HepG2 (cell line): ENCODE results near the gene TMEM219. TPM values are rescaled to one million over a fixed set of nuclear protein-coding genes. Genes with fewer than 3 reads are reported as not detected.

Experiments used
- AKAP8 ChIP-seq: sonication (generic); formaldehyde crosslinking; IDR thresholded peaks from 2 replicates; pipeline ENCODE4 v1.5.1; 2020; ENCODE audit warnings: mild to moderate bottlenecking, missing genetic modification reagents
- ESRRA ChIP-seq: sonication (generic); formaldehyde crosslinking; IDR thresholded peaks from 2 replicates; pipeline ENCODE4 v1.5.1; 2020; ENCODE audit warnings: mild to moderate bottlenecking, low read depth, missing genetic modification reagents
- PCBP1 ChIP-seq: fragments of 200-400 bp; formaldehyde crosslinking; IDR thresholded peaks from 2 replicates; pipeline ENCODE4 v1.6.1; 2017; ENCODE audit warnings: mild to moderate bottlenecking, low read depth, low read length, borderline replicate concordance
- PHF21A ChIP-seq: sonication (generic); formaldehyde crosslinking; IDR thresholded peaks from 2 replicates; pipeline ENCODE4 v1.5.0; 2020; ENCODE audit warnings: mild to moderate bottlenecking, missing genetic modification reagents
- RARG ChIP-seq: sonication (generic); formaldehyde crosslinking; IDR thresholded peaks from 2 replicates; pipeline ENCODE4 v1.4.0; 2020; ENCODE audit warnings: low read depth, mild to moderate bottlenecking, missing genetic modification reagents
- ZC3H13 ChIP-seq: sonication (generic); formaldehyde crosslinking; IDR thresholded peaks from 2 replicates; pipeline ENCODE4 v1.8.1; 2023; ENCODE audit warnings: mild to moderate bottlenecking, missing genetic modification reagents, moderate library complexity
- ZNF256 ChIP-seq: sonication (generic); formaldehyde crosslinking; conservative IDR thresholded peaks from 2 replicates; pipeline ENCODE4 v1.4.0; 2020; ENCODE audit warnings: missing genetic modification reagents
- ZNF746 ChIP-seq: sonication (generic); formaldehyde crosslinking; IDR thresholded peaks from 2 replicates; pipeline ENCODE4 v1.8.0; 2022; ENCODE audit warnings: mild to moderate bottlenecking, missing genetic modification reagents
- ZNF777 ChIP-seq: sonication (generic); formaldehyde crosslinking; IDR thresholded peaks from 2 replicates; pipeline ENCODE4 v1.4.0; 2020; ENCODE audit warnings: missing genetic modification reagents
- polyA plus RNA-seq, 8 experiments: library from polyadenylated mRNA; depleted of rRNA in 3 of 8; stranded (reverse) in 7 of 8; unstranded in 1 of 8; fragments of >200 nt; fragmentation: Illumina TruSeq in 4 of 8; extraction: Trizol in 4 of 8; gene quantifications; 2 replicates each; pipeline versions ENCODE4 v1.2.1 to v1.2.3, GENCODE V29; 2011 to 2016; ENCODE audit warnings: low read depth in 4 of 8, missing spikeins in 1 of 8, mixed read lengths in 1 of 8; ENCODE audit not compliant: insufficient read depth in 1 of 8
- total RNA-seq, 5 experiments: library from RNA; depleted of rRNA; stranded (reverse); fragments of >200 nt; fragmentation: Illumina TruSeq; extraction: Trizol; gene quantifications; 2 replicates each; pipeline ENCODE4 v1.2.3, GENCODE V29; 2016; ENCODE audit warnings: low read depth in 1 of 5
- TF ChIP-seq, protein P1 (sequence below): sonication (generic); formaldehyde crosslinking; IDR thresholded peaks from 2 replicates; pipeline ENCODE4 v1.5.0; 2020; ENCODE audit warnings: mild to moderate bottlenecking, missing genetic modification reagents, borderline replicate concordance
- TF ChIP-seq, protein P2 (sequence below): sonication (generic); formaldehyde crosslinking; IDR thresholded peaks from 2 replicates; pipeline ENCODE4 v1.5.0; 2020; ENCODE audit warnings: missing genetic modification reagents
- TF ChIP-seq, protein P3 (sequence below): sonication (generic); formaldehyde crosslinking; IDR thresholded peaks from 2 replicates; pipeline ENCODE4 v1.4.0; 2020; ENCODE audit warnings: mild to moderate bottlenecking, missing genetic modification reagents
- TF ChIP-seq, protein P4 (sequence below), 2 experiments: sonication (generic) in 1 of 2; formaldehyde crosslinking in 1 of 2; IDR thresholded peaks; 2 replicates each; pipeline versions ENCODE4 v1.5.1 to v1.6.1; 2011 to 2020; ENCODE audit warnings: borderline replicate concordance in 1 of 2, low read depth in 1 of 2, low read length in 1 of 2, mild to moderate bottlenecking in 1 of 2, missing genetic modification reagents in 1 of 2, moderate library complexity in 1 of 2
- TF ChIP-seq, protein P5 (sequence below): IDR thresholded peaks from 2 replicates; pipeline ENCODE4 v1.6.1; 2016; ENCODE audit warnings: missing compliant biosample characterization, missing genetic modification reagents, borderline replicate concordance

Gene TMEM219
- total and polyA plus RNA-seq, 2 of the 13 experiments (the other 11 are each of a cell fraction or from before 2014, with no cell fraction given), result 105 to 115 TPM

DNA sequence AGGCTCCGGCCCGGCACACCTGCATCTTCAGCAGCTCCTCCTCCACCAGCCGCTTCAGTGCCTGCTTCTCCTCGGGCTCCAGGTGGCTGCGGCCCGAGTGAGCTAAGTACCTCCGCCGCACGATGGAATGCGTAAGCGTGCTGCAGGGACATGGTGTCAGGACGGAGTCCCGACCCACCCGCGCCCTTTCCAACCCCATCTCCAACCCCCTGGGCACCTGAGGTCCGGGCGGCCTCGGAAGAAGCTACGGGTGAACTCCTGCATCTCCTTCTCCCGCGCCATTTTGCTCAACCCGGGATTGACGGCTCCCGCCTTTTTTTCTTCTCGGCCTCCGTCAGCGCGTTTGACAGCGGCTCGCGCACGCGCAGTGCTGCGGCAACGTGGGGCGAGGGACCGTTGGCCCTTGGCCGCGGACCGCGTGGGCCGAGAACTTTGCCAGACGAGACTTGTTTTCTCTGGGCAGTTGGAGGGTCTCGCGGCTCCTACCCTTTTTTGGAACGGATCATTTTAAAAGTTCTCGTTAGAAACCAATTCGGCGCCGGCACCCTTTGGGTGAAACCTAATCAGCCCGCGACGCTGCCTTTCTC lies 33.5 kb downstream of the TMEM219 start, which contains the start of gene HIRIP3 (continued):
- TF ChIP-seq ZC3H13 (CRISPR knock-in tag) (peak; percentile 86), ESRRA (CRISPR knock-in tag) (no peak), PCBP1 (no peak; the same call in 1 of the 2 replicates), ZNF777 (CRISPR knock-in tag) (no peak), ZNF256 (CRISPR knock-in tag) (peak; percentile 90), ZNF746 (no peak), PHF21A (CRISPR knock-in tag) (no peak), RARG (CRISPR knock-in tag) (no peak), AKAP8 (no peak; the same call in 1 of the 2 replicates)
- TF ChIP-seq, protein P1, sequence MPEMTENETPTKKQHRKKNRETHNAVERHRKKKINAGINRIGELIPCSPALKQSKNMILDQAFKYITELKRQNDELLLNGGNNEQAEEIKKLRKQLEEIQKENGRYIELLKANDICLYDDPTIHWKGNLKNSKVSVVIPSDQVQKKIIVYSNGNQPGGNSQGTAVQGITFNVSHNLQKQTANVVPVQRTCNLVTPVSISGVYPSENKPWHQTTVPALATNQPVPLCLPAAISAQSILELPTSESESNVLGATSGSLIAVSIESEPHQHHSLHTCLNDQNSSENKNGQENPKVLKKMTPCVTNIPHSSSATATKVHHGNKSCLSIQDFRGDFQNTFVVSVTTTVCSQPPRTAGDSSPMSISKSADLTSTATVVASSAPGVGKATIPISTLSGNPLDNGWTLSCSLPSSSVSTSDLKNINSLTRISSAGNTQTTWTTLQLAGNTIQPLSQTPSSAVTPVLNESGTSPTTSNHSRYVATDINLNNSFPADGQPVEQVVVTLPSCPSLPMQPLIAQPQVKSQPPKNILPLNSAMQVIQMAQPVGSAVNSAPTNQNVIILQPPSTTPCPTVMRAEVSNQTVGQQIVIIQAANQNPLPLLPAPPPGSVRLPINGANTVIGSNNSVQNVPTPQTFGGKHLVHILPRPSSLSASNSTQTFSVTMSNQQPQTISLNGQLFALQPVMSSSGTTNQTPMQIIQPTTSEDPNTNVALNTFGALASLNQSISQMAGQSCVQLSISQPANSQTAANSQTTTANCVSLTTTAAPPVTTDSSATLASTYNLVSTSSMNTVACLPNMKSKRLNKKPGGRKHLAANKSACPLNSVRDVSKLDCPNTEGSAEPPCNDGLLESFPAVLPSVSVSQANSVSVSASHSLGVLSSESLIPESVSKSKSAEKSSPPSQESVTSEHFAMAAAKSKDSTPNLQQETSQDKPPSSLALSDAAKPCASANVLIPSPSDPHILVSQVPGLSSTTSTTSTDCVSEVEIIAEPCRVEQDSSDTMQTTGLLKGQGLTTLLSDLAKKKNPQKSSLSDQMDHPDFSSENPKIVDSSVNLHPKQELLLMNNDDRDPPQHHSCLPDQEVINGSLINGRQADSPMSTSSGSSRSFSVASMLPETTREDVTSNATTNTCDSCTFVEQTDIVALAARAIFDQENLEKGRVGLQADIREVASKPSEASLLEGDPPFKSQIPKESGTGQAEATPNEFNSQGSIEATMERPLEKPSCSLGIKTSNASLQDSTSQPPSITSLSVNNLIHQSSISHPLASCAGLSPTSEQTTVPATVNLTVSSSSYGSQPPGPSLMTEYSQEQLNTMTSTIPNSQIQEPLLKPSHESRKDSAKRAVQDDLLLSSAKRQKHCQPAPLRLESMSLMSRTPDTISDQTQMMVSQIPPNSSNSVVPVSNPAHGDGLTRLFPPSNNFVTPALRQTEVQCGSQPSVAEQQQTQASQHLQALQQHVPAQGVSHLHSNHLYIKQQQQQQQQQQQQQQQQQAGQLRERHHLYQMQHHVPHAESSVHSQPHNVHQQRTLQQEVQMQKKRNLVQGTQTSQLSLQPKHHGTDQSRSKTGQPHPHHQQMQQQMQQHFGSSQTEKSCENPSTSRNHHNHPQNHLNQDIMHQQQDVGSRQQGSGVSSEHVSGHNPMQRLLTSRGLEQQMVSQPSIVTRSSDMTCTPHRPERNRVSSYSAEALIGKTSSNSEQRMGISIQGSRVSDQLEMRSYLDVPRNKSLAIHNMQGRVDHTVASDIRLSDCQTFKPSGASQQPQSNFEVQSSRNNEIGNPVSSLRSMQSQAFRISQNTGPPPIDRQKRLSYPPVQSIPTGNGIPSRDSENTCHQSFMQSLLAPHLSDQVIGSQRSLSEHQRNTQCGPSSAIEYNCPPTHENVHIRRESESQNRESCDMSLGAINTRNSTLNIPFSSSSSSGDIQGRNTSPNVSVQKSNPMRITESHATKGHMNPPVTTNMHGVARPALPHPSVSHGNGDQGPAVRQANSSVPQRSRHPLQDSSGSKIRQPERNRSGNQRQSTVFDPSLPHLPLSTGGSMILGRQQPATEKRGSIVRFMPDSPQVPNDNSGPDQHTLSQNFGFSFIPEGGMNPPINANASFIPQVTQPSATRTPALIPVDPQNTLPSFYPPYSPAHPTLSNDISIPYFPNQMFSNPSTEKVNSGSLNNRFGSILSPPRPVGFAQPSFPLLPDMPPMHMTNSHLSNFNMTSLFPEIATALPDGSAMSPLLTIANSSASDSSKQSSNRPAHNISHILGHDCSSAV (CRISPR knock-in tag), result no peak; the same call in 1 of the 2 replicates
- TF ChIP-seq, protein P2, sequence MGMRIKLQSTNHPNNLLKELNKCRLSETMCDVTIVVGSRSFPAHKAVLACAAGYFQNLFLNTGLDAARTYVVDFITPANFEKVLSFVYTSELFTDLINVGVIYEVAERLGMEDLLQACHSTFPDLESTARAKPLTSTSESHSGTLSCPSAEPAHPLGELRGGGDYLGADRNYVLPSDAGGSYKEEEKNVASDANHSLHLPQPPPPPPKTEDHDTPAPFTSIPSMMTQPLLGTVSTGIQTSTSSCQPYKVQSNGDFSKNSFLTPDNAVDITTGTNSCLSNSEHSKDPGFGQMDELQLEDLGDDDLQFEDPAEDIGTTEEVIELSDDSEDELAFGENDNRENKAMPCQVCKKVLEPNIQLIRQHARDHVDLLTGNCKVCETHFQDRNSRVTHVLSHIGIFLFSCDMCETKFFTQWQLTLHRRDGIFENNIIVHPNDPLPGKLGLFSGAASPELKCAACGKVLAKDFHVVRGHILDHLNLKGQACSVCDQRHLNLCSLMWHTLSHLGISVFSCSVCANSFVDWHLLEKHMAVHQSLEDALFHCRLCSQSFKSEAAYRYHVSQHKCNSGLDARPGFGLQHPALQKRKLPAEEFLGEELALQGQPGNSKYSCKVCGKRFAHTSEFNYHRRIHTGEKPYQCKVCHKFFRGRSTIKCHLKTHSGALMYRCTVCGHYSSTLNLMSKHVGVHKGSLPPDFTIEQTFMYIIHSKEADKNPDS (CRISPR knock-in tag), result no peak
- TF ChIP-seq, protein P3, sequence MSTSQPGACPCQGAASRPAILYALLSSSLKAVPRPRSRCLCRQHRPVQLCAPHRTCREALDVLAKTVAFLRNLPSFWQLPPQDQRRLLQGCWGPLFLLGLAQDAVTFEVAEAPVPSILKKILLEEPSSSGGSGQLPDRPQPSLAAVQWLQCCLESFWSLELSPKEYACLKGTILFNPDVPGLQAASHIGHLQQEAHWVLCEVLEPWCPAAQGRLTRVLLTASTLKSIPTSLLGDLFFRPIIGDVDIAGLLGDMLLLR (CRISPR knock-in tag), result peak; percentile 84; the same call in 1 of the 2 replicates
- TF ChIP-seq, protein P4, sequence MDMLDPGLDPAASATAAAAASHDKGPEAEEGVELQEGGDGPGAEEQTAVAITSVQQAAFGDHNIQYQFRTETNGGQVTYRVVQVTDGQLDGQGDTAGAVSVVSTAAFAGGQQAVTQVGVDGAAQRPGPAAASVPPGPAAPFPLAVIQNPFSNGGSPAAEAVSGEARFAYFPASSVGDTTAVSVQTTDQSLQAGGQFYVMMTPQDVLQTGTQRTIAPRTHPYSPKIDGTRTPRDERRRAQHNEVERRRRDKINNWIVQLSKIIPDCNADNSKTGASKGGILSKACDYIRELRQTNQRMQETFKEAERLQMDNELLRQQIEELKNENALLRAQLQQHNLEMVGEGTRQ (IDR thresholded peaks at IDR 0.05; ENCODE audit: low read depth, low read length), result no peak
- TF ChIP-seq, protein P4 (CRISPR knock-in tag; IDR thresholded peaks at IDR 0.05; ENCODE audit: borderline replicate concordance), result 0 out of 2 replicates have a peak, but pooled peaks have one; percentile 33
- TF ChIP-seq, protein P5, sequence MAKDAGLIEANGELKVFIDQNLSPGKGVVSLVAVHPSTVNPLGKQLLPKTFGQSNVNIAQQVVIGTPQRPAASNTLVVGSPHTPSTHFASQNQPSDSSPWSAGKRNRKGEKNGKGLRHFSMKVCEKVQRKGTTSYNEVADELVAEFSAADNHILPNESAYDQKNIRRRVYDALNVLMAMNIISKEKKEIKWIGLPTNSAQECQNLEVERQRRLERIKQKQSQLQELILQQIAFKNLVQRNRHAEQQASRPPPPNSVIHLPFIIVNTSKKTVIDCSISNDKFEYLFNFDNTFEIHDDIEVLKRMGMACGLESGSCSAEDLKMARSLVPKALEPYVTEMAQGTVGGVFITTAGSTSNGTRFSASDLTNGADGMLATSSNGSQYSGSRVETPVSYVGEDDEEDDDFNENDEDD (CRISPR knock-in tag), result peak; percentile 97
